Lower lobe of right lung (tissue), 2 donors: ENCODE results near the gene DAPK2. TPM values are rescaled to one million over a fixed set of nuclear protein-coding genes. Genes with fewer than 3 reads are reported as not detected.

Source experiments
- ATAC-seq, 2 donors: fragments of 200-7000 bp; cut with Tn5 transposase; one replicate each; pipeline ENCODE4 v1.9.1; 2020 to 2022; ENCODE audit warnings: mild to moderate bottlenecking in 2 of 2, moderate library complexity in 2 of 2
- DNase-seq: peaks from one replicate; pipeline ENCODE4 v3.0.0-alpha.2; 2020
- H3K27ac ChIP-seq: fragments of 200-600 bp; one replicate; pipeline ENCODE4 v1.8.0; 2022
- H3K27me3 ChIP-seq: fragments of 200-600 bp; one replicate; pipeline ENCODE4 v1.8.0; 2022; ENCODE audit warnings: low read depth
- H3K36me3 ChIP-seq: fragments of 200-600 bp; one replicate; pipeline ENCODE4 v1.8.0; 2022; ENCODE audit warnings: mild to moderate bottlenecking
- H3K4me1 ChIP-seq: fragments of 200-600 bp; one replicate; pipeline ENCODE4 v1.8.0; 2022
- H3K4me3 ChIP-seq: fragments of 200-600 bp; one replicate; pipeline ENCODE4 v1.8.0; 2022; ENCODE audit warnings: mild to moderate bottlenecking
- H3K9me3 ChIP-seq: fragments of 200-600 bp; one replicate; pipeline ENCODE4 v1.8.0; 2022
- intact Hi-C: fragments of 100-400 bp; cut with DNase I; formaldehyde crosslinking; loops from one replicate; pipeline ENCODE4 v1.11.0; 2022
- total RNA-seq: library from RNA; stranded (reverse); fragmentation: NEBNext Ultra II Directional; extraction: Animal tissue kit (Norgen Biotek cat#: 25700); gene quantifications from one replicate; pipeline ENCODE4 v1.2.1, GENCODE V29; 2021
- TF ChIP-seq, protein P1 (sequence below): fragments of 200-600 bp; IDR thresholded peaks from one replicate; pipeline ENCODE4 v1.8.0; 2022; ENCODE audit warnings: antibody characterized with exemption, mild to moderate bottlenecking
- donor health status: DM: no; HTN: yes; CAD: no; lungs with severe emphysema.

Gene DAPK2
- total RNA-seq, 1 donor from 2014 or later, result 56.8 TPM

DNA sequence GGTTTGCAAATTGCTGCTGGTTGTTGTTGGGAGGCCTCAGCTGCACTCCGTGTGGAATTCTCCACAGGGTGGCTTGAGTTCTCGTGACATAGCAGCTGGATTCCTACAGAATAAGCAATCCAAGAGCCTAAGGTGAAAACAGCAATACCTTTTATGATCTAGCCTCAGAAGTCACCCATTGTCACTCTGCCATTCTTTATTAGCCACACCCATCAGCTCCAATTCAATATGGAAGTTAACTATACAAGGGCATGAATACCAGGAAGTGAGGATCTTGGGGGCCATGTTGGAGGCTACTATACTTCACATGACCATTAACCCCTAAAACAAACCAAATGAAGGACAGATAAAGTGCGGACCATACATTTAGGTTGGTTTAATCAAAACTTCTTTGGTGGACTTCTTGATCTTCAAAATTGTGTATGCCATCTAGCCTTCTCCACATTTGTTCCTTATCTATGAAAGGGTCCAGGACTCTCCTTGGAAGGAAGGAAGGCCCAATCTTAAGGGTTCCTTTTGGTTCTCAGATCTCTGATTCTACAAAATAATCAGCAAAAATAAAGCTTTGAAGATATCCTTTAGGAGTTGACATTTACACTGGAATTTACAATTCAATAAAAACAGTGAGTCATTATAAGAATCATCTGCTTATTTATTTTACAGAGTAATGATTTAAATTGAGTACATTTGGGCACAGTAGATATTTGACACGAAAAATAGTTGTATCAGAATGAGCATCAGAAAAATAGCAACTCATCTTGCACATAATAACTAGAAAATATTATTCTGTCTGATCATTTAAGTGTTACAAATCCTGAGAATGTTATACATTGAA lies 25.9 kb upstream of the DAPK2 start:
- TF ChIP-seq, protein P1, sequence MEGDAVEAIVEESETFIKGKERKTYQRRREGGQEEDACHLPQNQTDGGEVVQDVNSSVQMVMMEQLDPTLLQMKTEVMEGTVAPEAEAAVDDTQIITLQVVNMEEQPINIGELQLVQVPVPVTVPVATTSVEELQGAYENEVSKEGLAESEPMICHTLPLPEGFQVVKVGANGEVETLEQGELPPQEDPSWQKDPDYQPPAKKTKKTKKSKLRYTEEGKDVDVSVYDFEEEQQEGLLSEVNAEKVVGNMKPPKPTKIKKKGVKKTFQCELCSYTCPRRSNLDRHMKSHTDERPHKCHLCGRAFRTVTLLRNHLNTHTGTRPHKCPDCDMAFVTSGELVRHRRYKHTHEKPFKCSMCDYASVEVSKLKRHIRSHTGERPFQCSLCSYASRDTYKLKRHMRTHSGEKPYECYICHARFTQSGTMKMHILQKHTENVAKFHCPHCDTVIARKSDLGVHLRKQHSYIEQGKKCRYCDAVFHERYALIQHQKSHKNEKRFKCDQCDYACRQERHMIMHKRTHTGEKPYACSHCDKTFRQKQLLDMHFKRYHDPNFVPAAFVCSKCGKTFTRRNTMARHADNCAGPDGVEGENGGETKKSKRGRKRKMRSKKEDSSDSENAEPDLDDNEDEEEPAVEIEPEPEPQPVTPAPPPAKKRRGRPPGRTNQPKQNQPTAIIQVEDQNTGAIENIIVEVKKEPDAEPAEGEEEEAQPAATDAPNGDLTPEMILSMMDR, result no peak
- no peak for DNase-seq
- Histone ChIP-seq H3K27ac (peak overlapping the region; percentile 48), H3K9me3 (no peaks in the 10 kb centered on the region), H3K27me3 (no peaks in the 10 kb centered on the region), H3K4me1 (peaks cover 52% of the 10 kb centered on the region), H3K4me3 (no peak overlapping the region), H3K36me3 (peaks cover 25% of the 10 kb centered on the region)
- no peak for ATAC-seq
- intact Hi-C loops, result loop anchor here (10.0 kb wide), 1 partner anchor 317 kb away; no protein-coding TSS in a partner anchor

DNA sequence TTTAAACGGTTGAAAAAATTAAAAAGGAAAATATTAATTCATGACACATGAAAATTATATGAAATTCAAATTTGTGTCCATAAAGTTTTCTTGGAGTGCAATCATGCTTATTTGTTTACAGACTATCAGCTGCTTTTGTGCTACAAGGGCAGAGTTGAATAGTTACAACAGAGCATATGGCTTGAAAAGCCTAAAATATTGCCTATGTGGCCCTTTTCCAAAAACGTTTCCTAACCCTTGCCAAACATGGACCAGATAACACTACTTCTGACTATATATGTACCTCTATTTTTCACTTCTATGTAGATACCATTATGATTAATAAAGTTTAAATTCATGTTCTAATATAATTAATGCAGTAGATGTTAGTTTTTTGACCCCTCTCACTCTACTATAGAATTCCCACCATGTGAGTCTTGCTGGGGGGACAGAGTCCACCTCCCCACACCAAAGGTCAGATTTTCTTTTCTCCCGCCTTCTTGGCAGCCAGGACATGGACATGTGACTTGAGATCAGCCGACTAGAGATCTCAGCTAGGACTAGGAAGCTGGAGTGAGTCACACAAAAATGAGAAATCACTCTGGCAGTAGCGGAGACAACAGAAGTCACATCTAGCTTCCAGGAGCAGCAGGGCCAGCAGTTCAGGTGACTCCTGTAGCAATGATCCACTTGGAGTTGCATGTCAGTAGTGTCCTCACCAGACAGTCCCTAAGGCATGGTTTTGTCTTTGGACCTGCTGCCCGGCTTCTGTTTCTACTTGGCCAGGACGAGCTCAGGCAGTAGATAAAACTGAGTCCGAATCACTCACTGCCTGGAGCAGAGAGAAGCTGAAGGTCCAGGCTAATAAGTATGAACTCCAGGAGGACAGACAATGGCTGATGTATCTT lies 24.9 kb upstream of the DAPK2 start:
- no peak for DNase-seq
- Histone ChIP-seq H3K9me3 (no peaks in the 10 kb centered on the region), H3K36me3 (peaks cover 25% of the 10 kb centered on the region), H3K27me3 (no peaks in the 10 kb centered on the region), H3K27ac (peak overlapping the region; percentile 48), H3K4me1 (peaks cover 52% of the 10 kb centered on the region), H3K4me3 (no peak overlapping the region)
- ATAC-seq, result peak; percentile 60 to 66
- intact Hi-C loops, result loop anchor here (10.0 kb wide), 1 partner anchor 316 kb away; no protein-coding TSS in a partner anchor
- TF ChIP-seq, protein P1, result no peak

DNA sequence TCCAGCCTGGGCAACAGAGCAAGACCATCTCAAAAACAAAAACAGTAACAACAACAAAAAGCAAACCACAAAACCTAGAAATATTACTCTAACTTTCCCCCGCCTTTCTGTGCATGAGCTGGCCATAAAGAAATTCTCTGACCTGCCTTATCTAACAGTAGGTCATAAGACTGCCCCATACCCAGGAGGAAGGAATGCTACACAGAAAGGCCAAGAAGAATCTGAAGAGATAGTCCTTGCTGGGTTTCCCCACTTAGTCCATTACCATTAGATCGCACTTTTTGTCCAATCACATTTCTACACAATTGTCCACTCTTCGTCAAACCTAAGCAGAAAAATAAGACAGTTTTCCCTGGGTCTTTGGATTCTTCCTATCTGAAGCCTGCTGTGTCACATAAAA lies 23.8 kb upstream of the DAPK2 start:
- no peaks in the 10 kb centered on the region for H3K27me3 ChIP-seq
- ATAC-seq, result no peak
- no peaks in the 10 kb centered on the region for H3K9me3 ChIP-seq
- H3K4me1 ChIP-seq, result peaks cover 52% of the 10 kb centered on the region
- intact Hi-C loops, result loop anchor here (10.0 kb wide), 1 partner anchor 315 kb away; no protein-coding TSS in a partner anchor
- peaks cover 21% of the 10 kb centered on the region for H3K36me3 ChIP-seq
- no peak overlapping the region for H3K4me3 ChIP-seq
- TF ChIP-seq, protein P1, result no peak
- DNase-seq, result no peak
- no peak overlapping the region for H3K27ac ChIP-seq

DNA sequence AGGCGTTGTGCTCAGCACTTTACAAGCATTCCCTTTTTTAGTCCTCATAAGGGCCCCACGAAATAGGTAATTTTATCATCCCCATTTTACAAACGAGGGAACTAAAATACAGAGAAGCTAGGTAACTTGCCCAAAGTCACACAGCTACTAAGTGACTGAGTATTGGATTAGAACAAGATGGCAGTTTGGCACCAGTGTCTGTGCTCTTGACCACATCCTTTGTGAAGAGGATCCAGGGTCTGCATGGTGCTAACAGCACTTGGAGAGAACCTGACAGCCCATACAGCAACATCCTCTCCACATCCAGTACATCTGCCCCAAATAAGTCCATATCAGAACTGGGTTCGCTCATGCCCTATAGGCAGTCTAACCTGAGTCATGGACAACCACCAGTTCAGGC lies 21.8 kb upstream of the DAPK2 start:
- TF ChIP-seq, protein P1, result no peak
- H3K4me1 ChIP-seq, result peaks cover 48% of the 10 kb centered on the region
- no peaks in the 10 kb centered on the region for H3K9me3 ChIP-seq
- no peak overlapping the region for H3K27ac ChIP-seq
- intact Hi-C loops, result no loop called here
- ATAC-seq (no peak), DNase-seq (no peak)
- H3K36me3 ChIP-seq, result peaks cover 5% of the 10 kb centered on the region
- no peak overlapping the region for H3K4me3 ChIP-seq
- no peaks in the 10 kb centered on the region for H3K27me3 ChIP-seq

DNA sequence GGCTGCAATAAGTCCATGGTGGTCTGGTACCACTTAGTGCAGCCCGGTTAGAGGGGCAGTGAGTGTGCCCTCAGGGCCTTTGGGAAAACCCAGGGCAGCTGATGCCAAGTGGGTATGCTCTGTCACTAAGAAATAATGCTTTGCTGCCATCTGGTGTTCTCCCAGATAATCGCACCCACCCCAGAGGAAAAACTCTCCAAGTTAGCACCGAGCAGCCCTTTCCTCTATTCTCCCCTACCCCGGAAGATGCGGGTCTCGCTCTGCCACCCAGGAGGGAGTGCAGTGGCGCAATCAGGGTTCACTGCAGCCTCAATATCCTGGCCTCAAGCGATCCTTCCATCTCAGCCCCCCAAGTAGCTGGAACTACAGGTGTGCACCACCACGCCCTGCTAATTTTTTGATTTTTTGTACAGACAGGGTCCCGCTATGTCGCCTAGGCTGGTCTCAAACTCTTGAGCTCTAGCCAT lies 21.3 kb upstream of the DAPK2 start:
- DNase-seq (no peak), ATAC-seq (peak; percentile 89)
- TF ChIP-seq, protein P1, result peak; percentile 88
- Histone ChIP-seq H3K4me1 (peaks cover 43% of the 10 kb centered on the region), H3K9me3 (no peaks in the 10 kb centered on the region), H3K27ac (no peak overlapping the region), H3K36me3 (peaks cover 5% of the 10 kb centered on the region), H3K4me3 (no peak overlapping the region), H3K27me3 (no peaks in the 10 kb centered on the region)
- intact Hi-C loops, result no loop called here
